ENCODE data around the gene GRB10. TPM values are rescaled to one million over a fixed set of nuclear protein-coding genes. Genes with fewer than 3 reads are reported as not detected.

Gene GRB10
- total and polyA plus RNA-seq, 2 of the 8 experiments (the other 6 are each of a cell fraction or from before 2014, with no cell fraction given): 35.7 to 97.0 TPM

DNA sequence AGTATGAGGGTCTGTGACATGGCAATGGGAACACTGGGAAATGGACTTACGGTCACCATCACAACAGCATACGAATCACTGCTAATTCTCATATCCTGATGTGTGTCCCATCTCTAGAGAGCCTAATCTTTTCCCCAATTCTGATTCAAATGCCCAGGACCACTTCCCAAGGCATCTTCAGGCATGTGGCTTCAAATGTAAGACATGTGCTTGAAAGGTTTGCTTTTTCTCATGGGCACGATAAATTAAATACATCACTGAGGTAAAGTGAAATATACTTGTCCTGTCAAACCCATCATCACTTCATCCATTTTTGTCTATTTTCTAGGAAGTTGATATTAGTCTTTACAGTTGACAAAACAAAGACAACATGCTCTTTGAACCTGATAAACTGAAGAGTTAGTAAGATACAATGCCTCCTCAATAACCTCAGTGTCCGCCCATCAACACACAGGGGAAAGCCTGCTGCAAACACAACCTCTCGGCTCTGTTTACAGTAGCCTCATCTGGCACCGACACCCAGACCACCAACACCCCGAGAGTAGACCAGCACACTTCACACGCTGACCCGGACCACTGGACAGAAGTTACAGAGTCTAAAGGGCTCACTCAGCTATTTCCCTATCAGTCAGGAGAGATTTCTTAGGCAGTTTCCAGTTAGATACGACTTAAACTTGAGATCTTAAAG, 24.8 kb downstream of the GRB10 start:
- no peak overlapping the region for H2AK5ac ChIP-seq (ENCODE audit: low read depth, low read length)
- no peak overlapping the region for H3K4me2 ChIP-seq (ENCODE audit: insufficient read depth in 1 of 2, low read depth in 2 of 2, low read length in 2 of 2)
- no peak overlapping the region for H2BK12ac ChIP-seq (ENCODE audit: low read depth, low read length)
- no peak overlapping the region for H3K14ac ChIP-seq (ENCODE audit: insufficient read length)
- H3K27ac ChIP-seq (ENCODE audit: low read depth, low read length): no peak overlapping the region
- POLR2A ChIA-PET (ENCODE audit: partially characterized antibody): interaction anchor here (1.2 to 1.3 kb wide), 2 partner anchors 12 to 41 kb away, joined by 3 read pairs; no protein-coding TSS in a partner anchor
- peaks cover 2 to 10% (median 3%) of the 10 kb centered on the region in 4 experiments; a peak in 6 of 7 replicates for H3K4me1 ChIP-seq (replicated peaks in 1 of 4; ENCODE audit: control insufficient read depth in 3 of 4, insufficient read depth in 4 of 4, low read length in 3 of 4)
- no peak overlapping the region for H3K56ac ChIP-seq (replicated peaks; ENCODE audit: insufficient read length, low read depth, low read length)
- no peak overlapping the region for H3K9ac ChIP-seq (replicated peaks in 1 of 4; ENCODE audit: extremely low read depth in 1 of 4, low read depth in 3 of 4, low read length in 3 of 4)
- no peak overlapping the region for H4K91ac ChIP-seq (replicated peaks; ENCODE audit: insufficient read length, low read length)
- no peaks in the 10 kb centered on the region for H3K27me3 ChIP-seq (replicated peaks in 1 of 4; ENCODE audit: control insufficient read depth in 3 of 4, extremely low read depth in 1 of 4, insufficient read depth in 3 of 4, low read length in 3 of 4)
- H3K4ac ChIP-seq (replicated peaks; ENCODE audit: insufficient read length, low read depth, low read length): no peak overlapping the region
- H4K8ac ChIP-seq (ENCODE audit: extremely low read depth, insufficient read depth, low read length): no peak overlapping the region
- no peak overlapping the region for H3K18ac ChIP-seq (ENCODE audit: extremely low read depth, low read length)
- no peak overlapping the region for H4K5ac ChIP-seq (ENCODE audit: insufficient read length, low read depth, low read length)
- H3K36me3 ChIP-seq (ENCODE audit: control insufficient read depth in 2 of 4, insufficient read depth in 4 of 4, low read length in 3 of 4): peaks cover 0 to 11% (median 2%) of the 10 kb centered on the region in 4 experiments; a peak in 3 of 8 replicates
- H2BK120ac ChIP-seq (replicated peaks; ENCODE audit: low read depth, low read length): no peak overlapping the region
- no peak overlapping the region for H2BK15ac ChIP-seq (ENCODE audit: low read length)
- peaks cover 0 to 97% of the 10 kb centered on the region in 2 experiments; a peak in 3 of 4 replicates for H3K79me2 ChIP-seq (ENCODE audit: control insufficient read depth in 1 of 2, insufficient read depth in 2 of 2, low read length in 2 of 2)
- H3K79me1 ChIP-seq (ENCODE audit: low read depth, low read length): peaks cover 30% of the 10 kb centered on the region
- no peak overlapping the region for H3K23ac ChIP-seq (ENCODE audit: insufficient read length)
- H4K20me1 ChIP-seq (replicated peaks in 1 of 2; ENCODE audit: control insufficient read depth in 1 of 2, insufficient read depth in 2 of 2, low read length in 2 of 2): peaks cover 7 to 31% of the 10 kb centered on the region in 2 experiments
- no peak overlapping the region for H2AFZ ChIP-seq (ENCODE audit: low read length)
- H3K9me3 ChIP-seq (ENCODE audit: insufficient read depth in 2 of 2, low read depth in 1 of 2, low read length in 1 of 2): no peaks in the 10 kb centered on the region
- no peaks in the 10 kb centered on the region for H3K23me2 ChIP-seq (ENCODE audit: low read depth, low read length)
- CTCF ChIA-PET (ENCODE audit: partially characterized antibody): interaction anchor here (0.6 to 1.1 kb wide), 3 partner anchors 13 to 115 kb away, joined by 3 read pairs; no protein-coding TSS in a partner anchor
- 93% methylated on average over 10 of the region's 10 CpGs; no CpG with 5 or more reads in 1 of the 2 experiments for WGBS, 2 experiments (ENCODE audit: extremely low coverage in 1 of 2, insufficient coverage in 1 of 2, insufficient read length in 1 of 2, insufficient replicate concordance in 2 of 2, low coverage in 1 of 2, low lambda C conversion rate in 2 of 2, missing lambda C conversion rate in 1 of 2)
- no peak for DNase-seq (ENCODE audit: low read depth in 1 of 2, low spot score in 2 of 2)
- FAIRE-seq: no peak
- no peak overlapping the region for H3K4me3 ChIP-seq (ENCODE audit: extremely low read depth in 1 of 4, insufficient read depth in 2 of 4, low read depth in 3 of 4, low read length in 4 of 4)
- H2BK20ac ChIP-seq (ENCODE audit: low read length): no peak overlapping the region
- no peak overlapping the region for H2BK5ac ChIP-seq (ENCODE audit: low read depth, low read length)
- no peak for TF ChIP-seq SIX5 (IDR thresholded peaks at IDR 0.05; ENCODE audit: low read depth, low read length)

Measured in H1 (cell line).